22Rv1 (cell line): ENCODE data around the gene RHBDF2.

Source experiments
- ZFX ChIP-seq: fragments of 450-650 bp; IDR thresholded peaks from 2 replicates; pipeline ENCODE4 v1.6.1; 2017; ENCODE audit warnings: antibody characterized with exemption, borderline replicate concordance
- TF ChIP-seq, protein P1 (sequence below): fragments of 450-650 bp; IDR thresholded peaks from 2 replicates; pipeline ENCODE4 v1.5.1; 2017; ENCODE audit warnings: mild to moderate bottlenecking

DNA sequence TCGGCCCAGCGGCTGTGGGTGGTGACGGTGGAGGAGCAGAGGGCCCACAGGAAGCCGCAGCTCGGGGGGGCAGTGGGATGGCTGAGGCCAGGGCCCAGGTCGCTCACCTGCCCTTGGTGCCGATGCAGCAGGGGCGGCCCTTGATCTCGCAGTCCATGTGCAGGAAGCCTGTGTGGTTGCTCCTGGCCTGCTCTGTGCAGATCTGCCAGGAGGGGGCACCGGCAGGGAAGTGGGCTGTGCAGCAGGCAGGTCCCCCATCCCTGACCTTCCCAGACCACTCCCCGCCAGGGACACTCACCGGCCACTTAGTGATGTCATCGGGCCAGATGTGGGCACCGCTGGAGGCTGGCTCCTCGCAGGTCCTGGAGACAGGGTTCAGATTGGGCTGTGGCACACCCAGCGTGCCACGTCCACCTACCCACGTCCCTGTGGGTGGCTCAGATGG lies 27.7 kb downstream of the RHBDF2 start:
- TF ChIP-seq, protein P1, sequence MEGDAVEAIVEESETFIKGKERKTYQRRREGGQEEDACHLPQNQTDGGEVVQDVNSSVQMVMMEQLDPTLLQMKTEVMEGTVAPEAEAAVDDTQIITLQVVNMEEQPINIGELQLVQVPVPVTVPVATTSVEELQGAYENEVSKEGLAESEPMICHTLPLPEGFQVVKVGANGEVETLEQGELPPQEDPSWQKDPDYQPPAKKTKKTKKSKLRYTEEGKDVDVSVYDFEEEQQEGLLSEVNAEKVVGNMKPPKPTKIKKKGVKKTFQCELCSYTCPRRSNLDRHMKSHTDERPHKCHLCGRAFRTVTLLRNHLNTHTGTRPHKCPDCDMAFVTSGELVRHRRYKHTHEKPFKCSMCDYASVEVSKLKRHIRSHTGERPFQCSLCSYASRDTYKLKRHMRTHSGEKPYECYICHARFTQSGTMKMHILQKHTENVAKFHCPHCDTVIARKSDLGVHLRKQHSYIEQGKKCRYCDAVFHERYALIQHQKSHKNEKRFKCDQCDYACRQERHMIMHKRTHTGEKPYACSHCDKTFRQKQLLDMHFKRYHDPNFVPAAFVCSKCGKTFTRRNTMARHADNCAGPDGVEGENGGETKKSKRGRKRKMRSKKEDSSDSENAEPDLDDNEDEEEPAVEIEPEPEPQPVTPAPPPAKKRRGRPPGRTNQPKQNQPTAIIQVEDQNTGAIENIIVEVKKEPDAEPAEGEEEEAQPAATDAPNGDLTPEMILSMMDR = peak; percentile 38; the same call in 1 of the 2 replicates
- no peak for TF ChIP-seq ZFX
